GM23338 (cell line): ENCODE data around the gene PIAS1. TPM values are rescaled to one million over a fixed set of nuclear protein-coding genes. Genes with fewer than 3 reads are reported as not detected.

Experiments
- ATAC-seq: fragments of 200-7000 bp; cut with Tn5 transposase; 3 replicates; pipeline ENCODE4 v1.9.1; 2020
- DNase-seq: peaks from one replicate; pipeline ENCODE4 v3.0.0-alpha.2; 2015; ENCODE audit warnings: low spot score
- H2AFZ ChIP-seq: fragments of 200-600 bp; sonication (generic); 2 replicates; pipeline ENCODE4 v1.8.0; 2016; ENCODE audit warnings: antibody characterized with exemption, mild to moderate bottlenecking, moderate library complexity
- H3F3A ChIP-seq: fragments of 200-600 bp; sonication (generic); replicated peaks from 2 replicates; pipeline ENCODE4 v1.8.0; 2017; ENCODE audit warnings: antibody characterized with exemption, mixed run types, low read depth
- H3K27ac ChIP-seq: fragments of 200-600 bp; sonication (generic); 2 replicates; pipeline ENCODE4 v1.6.1; 2016; ENCODE audit warnings: low read depth
- H3K27me3 ChIP-seq: fragments of 200-600 bp; sonication (generic); 2 replicates; pipeline ENCODE4 v1.8.0; 2016; ENCODE audit warnings: mild to moderate bottlenecking, mixed run types, moderate library complexity; ENCODE audit not compliant: insufficient read depth
- H3K36me3 ChIP-seq: fragments of 200-600 bp; sonication (generic); 2 replicates; pipeline ENCODE4 v1.8.0; 2016; ENCODE audit warnings: mild to moderate bottlenecking; ENCODE audit not compliant: insufficient read depth
- H3K4me1 ChIP-seq: fragments of 200-600 bp; sonication (generic); 2 replicates; pipeline ENCODE4 v1.8.0; 2016; ENCODE audit warnings: mild to moderate bottlenecking, moderate library complexity; ENCODE audit not compliant: insufficient read depth
- H3K4me2 ChIP-seq: fragments of 200-600 bp; sonication (generic); 2 replicates; pipeline ENCODE4 v1.7.1; 2017; ENCODE audit warnings: mixed run types
- H3K4me3 ChIP-seq: fragments of 200-600 bp; sonication (generic); 2 replicates; pipeline ENCODE4 v1.6.1; 2016; ENCODE audit warnings: mixed run types
- H3K79me2 ChIP-seq: fragments of 200-600 bp; sonication (generic); replicated peaks from 2 replicates; pipeline ENCODE4 v1.8.0; 2017; ENCODE audit warnings: mild to moderate bottlenecking; ENCODE audit not compliant: insufficient read depth
- H3K9me2 ChIP-seq: fragments of 200-600 bp; sonication (generic); 2 replicates; pipeline ENCODE4 v1.8.0; 2017; ENCODE audit not compliant: insufficient read depth
- H4K20me1 ChIP-seq: fragments of 200-600 bp; sonication (generic); replicated peaks from 2 replicates; pipeline ENCODE4 v1.8.0; 2017; ENCODE audit warnings: mild to moderate bottlenecking; ENCODE audit not compliant: insufficient read depth
- H3K27ac Mint-ChIP-seq: 2 replicates; pipeline ENCODE4 v1.8.0; 2020; ENCODE audit warnings: inconsistent platforms, mild to moderate bottlenecking, moderate library complexity, mixed read lengths
- H3K27me3 Mint-ChIP-seq: 3 replicates; pipeline ENCODE4 v1.8.0; 2022; ENCODE audit warnings: low read depth, mild to moderate bottlenecking, moderate library complexity, mixed read lengths, inconsistent platforms; ENCODE audit not compliant: insufficient read depth, poor library complexity
- H3K36me3 Mint-ChIP-seq: 3 replicates; pipeline ENCODE4 v1.8.0; 2021; ENCODE audit warnings: low read depth, mild to moderate bottlenecking, inconsistent platforms, moderate library complexity, mixed read lengths
- H3K4me1 Mint-ChIP-seq: 3 replicates; pipeline ENCODE4 v1.8.0; 2020; ENCODE audit warnings: mild to moderate bottlenecking, inconsistent platforms, mixed read lengths
- H3K4me3 Mint-ChIP-seq: 3 replicates; pipeline ENCODE4 v1.8.0; 2021; ENCODE audit warnings: moderate library complexity, mild to moderate bottlenecking, inconsistent platforms, mixed read lengths
- H3K9me3 Mint-ChIP-seq: 3 replicates; pipeline ENCODE4 v1.8.0; 2020; ENCODE audit warnings: moderate library complexity, mild to moderate bottlenecking, inconsistent platforms, mixed read lengths
- CREB1 ChIP-seq: fragments of 250-450 bp; sonication (Bioruptor Pico); IDR thresholded peaks from 2 replicates; pipeline ENCODE4 v1.5.0; 2020; ENCODE audit warnings: low read depth, mild to moderate bottlenecking, moderate library complexity
- EZH2 ChIP-seq: fragments of 200-600 bp; sonication (generic); IDR thresholded peaks from one replicate; pipeline ENCODE4 v1.8.0; 2017; ENCODE audit warnings: antibody characterized with exemption, mild to moderate bottlenecking, low read depth; ENCODE audit not compliant: unreplicated experiment
- EZH2phosphoT487 ChIP-seq: fragments of 200-600 bp; sonication (generic); IDR thresholded peaks from one replicate; pipeline ENCODE4 v1.8.1; 2018; ENCODE audit warnings: antibody characterized with exemption; ENCODE audit not compliant: unreplicated experiment
- JUNB ChIP-seq: IDR thresholded peaks from one replicate; pipeline ENCODE4 v1.6.1; 2016; ENCODE audit warnings: antibody characterized with exemption; ENCODE audit not compliant: unreplicated experiment
- NANOG ChIP-seq: IDR thresholded peaks from 2 replicates; pipeline ENCODE4 v1.6.1; 2016; ENCODE audit warnings: antibody characterized with exemption, borderline replicate concordance
- STAT1 ChIP-seq: IDR thresholded peaks from one replicate; pipeline ENCODE4 v1.6.1; 2016; ENCODE audit warnings: antibody characterized with exemption; ENCODE audit not compliant: unreplicated experiment
- polyA plus RNA-seq: library from polyadenylated mRNA; unstranded; fragments of >200 nt; fragmentation: Nextera tagmentation; extraction: Ambion mirVana; gene quantifications from 2 replicates; pipeline ENCODE4 v1.2.1, GENCODE V29; 2016
- total RNA-seq: library from RNA; depleted of rRNA; stranded (reverse); fragments of >200 nt; shearing (Covaris generic); gene quantifications from 2 replicates; pipeline ENCODE4 v1.2.3, GENCODE V29; 2014
- TF ChIP-seq, protein P1 (sequence below): IDR thresholded peaks from one replicate; pipeline ENCODE4 v1.6.1; 2018; ENCODE audit warnings: antibody characterized with exemption; ENCODE audit not compliant: unreplicated experiment
- TF ChIP-seq, protein P2 (sequence below): IDR thresholded peaks from 2 replicates; pipeline ENCODE4 v1.6.1; 2016; ENCODE audit warnings: antibody characterized with exemption
- TF ChIP-seq, protein P3 (sequence below), 2 experiments: fragments of 200-600 bp in 1 of 2; sonication (generic) in 1 of 2; conservative IDR thresholded peaks; 2 replicates each; pipeline versions ENCODE4 v1.5.1 to v1.6.1; 2016 to 2017; ENCODE audit warnings: antibody characterized with exemption in 2 of 2, low read depth in 2 of 2, mild to moderate bottlenecking in 2 of 2, moderate library complexity in 1 of 2

The PIAS1 gene
- total and polyA plus RNA-seq, 2 experiments from 2014 or later, result 30.7 to 32.1 TPM

DNA sequence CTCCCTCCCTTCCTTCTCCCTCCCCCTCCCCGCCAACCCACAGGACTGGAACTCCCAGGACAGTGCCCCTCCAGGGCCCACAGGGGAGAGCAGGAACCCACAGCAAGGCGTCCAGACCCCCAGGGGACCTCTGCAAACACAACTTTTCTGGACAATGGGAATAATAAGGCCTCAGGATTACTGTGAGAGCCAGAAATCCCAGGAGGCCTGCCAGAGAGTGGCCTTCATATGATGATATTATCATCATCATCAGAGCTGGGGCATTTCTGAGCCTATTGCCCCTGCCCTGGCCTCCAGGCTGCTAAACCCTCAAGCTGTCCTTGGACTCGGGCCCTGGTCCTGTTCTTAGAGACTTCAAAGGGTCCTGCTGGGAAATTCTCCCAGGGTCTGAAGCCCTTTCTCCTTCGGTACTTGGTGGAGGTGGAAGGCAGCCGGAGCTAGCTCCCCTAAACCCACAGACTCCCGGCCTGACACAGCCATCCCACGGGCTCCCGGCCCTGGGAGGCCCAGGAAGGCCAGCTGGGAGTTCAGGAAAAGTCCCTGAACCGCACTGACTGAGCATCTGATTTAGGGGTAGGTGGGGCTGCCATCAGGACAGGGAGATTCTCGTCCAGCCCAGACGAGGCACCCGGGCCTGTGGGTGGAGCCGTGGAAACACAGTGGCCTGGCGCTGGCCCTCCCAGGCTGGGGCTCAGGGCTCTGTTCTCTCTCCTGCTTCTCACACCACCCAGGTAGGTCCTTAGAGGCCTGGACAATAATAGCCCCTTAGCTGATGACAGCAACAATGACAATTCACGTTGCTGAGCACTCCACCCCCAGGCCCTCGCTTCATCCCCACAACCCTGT lies 146.1 kb downstream of the PIAS1 start (continued):
- TF ChIP-seq, protein P1, sequence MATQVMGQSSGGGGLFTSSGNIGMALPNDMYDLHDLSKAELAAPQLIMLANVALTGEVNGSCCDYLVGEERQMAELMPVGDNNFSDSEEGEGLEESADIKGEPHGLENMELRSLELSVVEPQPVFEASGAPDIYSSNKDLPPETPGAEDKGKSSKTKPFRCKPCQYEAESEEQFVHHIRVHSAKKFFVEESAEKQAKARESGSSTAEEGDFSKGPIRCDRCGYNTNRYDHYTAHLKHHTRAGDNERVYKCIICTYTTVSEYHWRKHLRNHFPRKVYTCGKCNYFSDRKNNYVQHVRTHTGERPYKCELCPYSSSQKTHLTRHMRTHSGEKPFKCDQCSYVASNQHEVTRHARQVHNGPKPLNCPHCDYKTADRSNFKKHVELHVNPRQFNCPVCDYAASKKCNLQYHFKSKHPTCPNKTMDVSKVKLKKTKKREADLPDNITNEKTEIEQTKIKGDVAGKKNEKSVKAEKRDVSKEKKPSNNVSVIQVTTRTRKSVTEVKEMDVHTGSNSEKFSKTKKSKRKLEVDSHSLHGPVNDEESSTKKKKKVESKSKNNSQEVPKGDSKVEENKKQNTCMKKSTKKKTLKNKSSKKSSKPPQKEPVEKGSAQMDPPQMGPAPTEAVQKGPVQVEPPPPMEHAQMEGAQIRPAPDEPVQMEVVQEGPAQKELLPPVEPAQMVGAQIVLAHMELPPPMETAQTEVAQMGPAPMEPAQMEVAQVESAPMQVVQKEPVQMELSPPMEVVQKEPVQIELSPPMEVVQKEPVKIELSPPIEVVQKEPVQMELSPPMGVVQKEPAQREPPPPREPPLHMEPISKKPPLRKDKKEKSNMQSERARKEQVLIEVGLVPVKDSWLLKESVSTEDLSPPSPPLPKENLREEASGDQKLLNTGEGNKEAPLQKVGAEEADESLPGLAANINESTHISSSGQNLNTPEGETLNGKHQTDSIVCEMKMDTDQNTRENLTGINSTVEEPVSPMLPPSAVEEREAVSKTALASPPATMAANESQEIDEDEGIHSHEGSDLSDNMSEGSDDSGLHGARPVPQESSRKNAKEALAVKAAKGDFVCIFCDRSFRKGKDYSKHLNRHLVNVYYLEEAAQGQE, result no peak
- TF ChIP-seq EZH2 (no peak), JUNB (no peak), NANOG (no peak), CREB1 (CRISPR knock-in tag) (no peak), EZH2phosphoT487 (no peak), STAT1 (no peak)
- TF ChIP-seq, protein P2, sequence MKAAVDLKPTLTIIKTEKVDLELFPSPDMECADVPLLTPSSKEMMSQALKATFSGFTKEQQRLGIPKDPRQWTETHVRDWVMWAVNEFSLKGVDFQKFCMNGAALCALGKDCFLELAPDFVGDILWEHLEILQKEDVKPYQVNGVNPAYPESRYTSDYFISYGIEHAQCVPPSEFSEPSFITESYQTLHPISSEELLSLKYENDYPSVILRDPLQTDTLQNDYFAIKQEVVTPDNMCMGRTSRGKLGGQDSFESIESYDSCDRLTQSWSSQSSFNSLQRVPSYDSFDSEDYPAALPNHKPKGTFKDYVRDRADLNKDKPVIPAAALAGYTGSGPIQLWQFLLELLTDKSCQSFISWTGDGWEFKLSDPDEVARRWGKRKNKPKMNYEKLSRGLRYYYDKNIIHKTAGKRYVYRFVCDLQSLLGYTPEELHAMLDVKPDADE, result no peak
- TF ChIP-seq, protein P3, sequence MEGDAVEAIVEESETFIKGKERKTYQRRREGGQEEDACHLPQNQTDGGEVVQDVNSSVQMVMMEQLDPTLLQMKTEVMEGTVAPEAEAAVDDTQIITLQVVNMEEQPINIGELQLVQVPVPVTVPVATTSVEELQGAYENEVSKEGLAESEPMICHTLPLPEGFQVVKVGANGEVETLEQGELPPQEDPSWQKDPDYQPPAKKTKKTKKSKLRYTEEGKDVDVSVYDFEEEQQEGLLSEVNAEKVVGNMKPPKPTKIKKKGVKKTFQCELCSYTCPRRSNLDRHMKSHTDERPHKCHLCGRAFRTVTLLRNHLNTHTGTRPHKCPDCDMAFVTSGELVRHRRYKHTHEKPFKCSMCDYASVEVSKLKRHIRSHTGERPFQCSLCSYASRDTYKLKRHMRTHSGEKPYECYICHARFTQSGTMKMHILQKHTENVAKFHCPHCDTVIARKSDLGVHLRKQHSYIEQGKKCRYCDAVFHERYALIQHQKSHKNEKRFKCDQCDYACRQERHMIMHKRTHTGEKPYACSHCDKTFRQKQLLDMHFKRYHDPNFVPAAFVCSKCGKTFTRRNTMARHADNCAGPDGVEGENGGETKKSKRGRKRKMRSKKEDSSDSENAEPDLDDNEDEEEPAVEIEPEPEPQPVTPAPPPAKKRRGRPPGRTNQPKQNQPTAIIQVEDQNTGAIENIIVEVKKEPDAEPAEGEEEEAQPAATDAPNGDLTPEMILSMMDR (conservative IDR thresholded peaks at IDR 0.05; ENCODE audit: low read depth in 2 of 2), result no peak

- Mint-ChIP-seq H3K36me3 (peaks cover 11% of the 10 kb centered on the region; the same call in 2 of the 3 replicates), H3K27ac (no peak overlapping the region), H3K4me3 (no peak overlapping the region), H3K9me3 (no peaks in the 10 kb centered on the region), H3K27me3 (peaks cover 18% of the 10 kb centered on the region), H3K4me1 (peaks cover 48% of the 10 kb centered on the region)
- Histone ChIP-seq H3K27ac (no peak overlapping the region), H3K4me1 (peaks cover 35% of the 10 kb centered on the region), H3K4me2 (0 out of 2 replicates have a peak overlapping the region, but pooled peaks have one; percentile 45), H3K9me2 (no peaks in the 10 kb centered on the region), H3K27me3 (no peaks in the 10 kb centered on the region), H3F3A (peaks cover 5% of the 10 kb centered on the region; the same call in 1 of the 2 replicates), H3K79me2 (peaks cover 20% of the 10 kb centered on the region; the same call in 1 of the 2 replicates), H2AFZ (no peak overlapping the region), H4K20me1 (peaks cover 26% of the 10 kb centered on the region), H3K4me3 (no peak overlapping the region), H3K36me3 (no peaks in the 10 kb centered on the region)
- DNase-seq (no peak), ATAC-seq (peak; percentile 5; the same call in 2 of the 3 replicates)
- TF ChIP-seq, protein P1, result no peak
- TF ChIP-seq, protein P2, result no peak
- TF ChIP-seq JUNB (no peak), STAT1 (no peak)
These were observed 147.2 kb downstream of the PIAS1 start for GRCh38 chr15:68201153-68201878.
